Measurements from ENCODE around the gene PSMD6.

The PSMD6 gene

GRCh38 chr3:63976872-63977200 is 46.5 kb downstream of the PSMD6 start:
- DNase-seq (ENCODE audit: low spot score), result peak; percentile 57

GRCh38 chr3:63976161-63976871 is 47.0 kb downstream of the PSMD6 start:
- DNase-seq (ENCODE audit: low spot score), result no peak

DNA sequence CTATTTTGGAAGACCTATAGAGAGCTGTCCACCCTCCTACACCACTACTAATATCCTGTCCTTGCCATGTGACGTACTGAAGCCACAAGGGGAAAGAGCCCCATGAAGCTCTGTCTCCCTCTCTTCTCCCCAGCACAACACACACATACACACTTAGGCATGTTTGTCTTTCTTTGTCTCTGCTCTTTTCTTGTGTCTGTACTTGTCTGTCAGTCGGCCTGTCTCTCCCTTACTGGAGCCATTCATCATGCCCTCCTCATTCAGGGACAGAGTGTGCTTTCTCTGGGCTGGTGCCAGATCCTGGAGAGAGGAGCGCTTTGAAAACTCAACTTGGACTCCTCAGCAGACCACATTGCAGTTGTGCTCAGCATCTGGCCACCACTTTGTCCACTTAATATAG is 47.6 kb downstream of the PSMD6 start:
- no peak for DNase-seq (ENCODE audit: low spot score)

DNA sequence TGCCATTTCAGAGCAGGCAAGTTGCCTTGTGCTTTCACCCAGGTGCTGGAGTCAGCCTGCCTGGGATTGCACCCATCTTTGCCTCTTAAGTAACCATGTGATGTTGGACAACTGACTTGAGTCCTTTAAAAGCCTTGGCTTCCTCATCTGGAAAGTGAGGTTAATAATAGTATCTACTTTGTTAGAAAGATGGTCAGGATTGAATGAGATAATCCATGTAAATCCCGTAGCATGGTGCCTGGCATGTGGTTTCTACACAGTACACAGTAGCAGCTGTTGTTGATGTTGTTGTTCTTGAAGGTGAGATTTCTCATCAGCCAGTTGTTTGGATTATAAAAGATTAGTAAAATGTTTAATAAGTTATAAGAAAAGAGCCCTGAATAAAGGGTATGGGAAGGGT is 48.8 kb downstream of the PSMD6 start:
- no peak for DNase-seq (ENCODE audit: low spot score)

DNA sequence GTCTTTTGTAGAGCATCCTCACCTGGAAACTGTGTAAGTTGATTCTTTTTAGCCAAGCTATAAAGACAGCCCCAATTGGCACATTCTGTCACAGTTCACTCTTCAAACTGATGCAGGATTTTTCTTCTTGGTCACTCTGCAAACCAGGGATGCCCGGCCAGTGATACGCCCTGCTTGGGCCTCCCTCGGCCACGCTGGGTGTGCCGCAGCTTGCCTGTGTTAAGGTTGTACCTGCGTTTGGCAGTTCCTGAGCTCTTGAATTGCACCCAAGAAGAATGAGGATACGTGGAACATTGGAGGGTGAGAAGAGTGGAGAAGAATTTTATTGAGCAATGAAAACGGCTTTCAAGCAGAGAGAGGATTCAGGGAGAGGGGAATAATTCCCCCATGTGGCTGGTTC is 49.9 kb downstream of the PSMD6 start:
- no peak for DNase-seq (ENCODE audit: low spot score)

DNA sequence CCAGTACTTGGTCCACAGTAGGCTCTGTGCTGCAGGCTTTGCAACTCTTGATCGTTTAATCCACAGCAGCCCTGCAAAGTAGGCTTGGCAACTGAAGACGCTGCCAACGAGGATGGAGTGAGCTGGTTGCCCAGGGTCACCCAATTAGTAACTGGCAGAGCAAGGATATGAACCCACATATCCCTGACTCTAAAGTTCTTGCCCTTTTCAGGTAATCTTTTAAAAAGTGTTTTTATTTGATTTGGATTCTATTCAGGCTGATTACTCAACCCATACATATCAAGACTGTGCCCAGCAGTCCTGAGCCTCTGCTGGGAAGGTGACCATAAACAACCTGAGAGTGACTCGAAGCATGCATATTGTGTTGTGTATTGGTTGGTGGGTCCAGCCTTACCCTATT is 50.3 kb downstream of the PSMD6 start:
- no peak for DNase-seq (ENCODE audit: low spot score)

DNA sequence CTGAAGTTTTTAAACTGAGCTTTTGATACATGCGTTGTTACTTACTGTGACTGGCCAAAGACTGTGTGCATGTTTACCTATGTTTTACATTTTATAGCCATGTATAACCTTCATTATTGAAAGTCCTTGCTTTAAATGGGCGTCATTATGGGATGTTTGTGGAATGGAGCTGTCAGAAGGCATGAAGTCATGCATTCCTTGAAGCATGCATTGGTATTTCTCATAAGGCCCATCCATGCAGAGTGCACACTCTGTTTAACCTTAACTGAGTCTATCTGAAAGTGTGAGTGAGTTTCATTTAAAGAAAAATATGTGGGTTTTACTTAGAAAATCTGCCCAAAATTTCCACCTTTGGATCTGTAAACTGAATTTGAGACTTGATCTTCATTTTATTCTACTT is 51.1 kb downstream of the PSMD6 start:
- DNase-seq (ENCODE audit: low spot score), result no peak

- no peak for DNase-seq (ENCODE audit: low spot score)
These were observed 52.4 kb downstream of the PSMD6 start for GRCh38 chr3:63970631-63971475.

DNA sequence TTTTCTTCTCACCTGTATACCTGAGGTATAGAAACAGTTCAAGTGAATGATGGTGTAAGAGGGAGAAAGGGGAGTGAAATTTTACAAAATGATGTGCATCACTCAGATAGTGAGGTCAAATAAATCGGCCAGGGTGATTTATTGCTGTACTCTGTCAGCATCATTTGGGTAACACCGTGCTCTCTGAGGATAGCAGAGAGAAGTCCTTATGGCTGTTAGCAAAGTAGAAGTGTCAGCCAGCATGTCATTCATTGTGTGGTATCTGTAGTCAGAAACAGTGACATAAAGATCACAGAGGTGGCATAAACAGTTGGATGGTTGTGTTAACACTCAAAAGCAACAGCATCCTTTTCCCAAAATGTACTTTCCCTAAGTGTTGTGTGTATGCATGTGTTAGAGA is 53.4 kb downstream of the PSMD6 start:
- DNase-seq (ENCODE audit: low spot score), result no peak

GRCh38 chr3:63968612-63969350 is 54.5 kb downstream of the PSMD6 start:
- peak; percentile 30 for DNase-seq (ENCODE audit: low spot score)

GRCh38 chr3:63967675-63968611 is 55.4 kb downstream of the PSMD6 start:
- peak; percentile 66 for DNase-seq (ENCODE audit: low spot score)

- no peak for DNase-seq (ENCODE audit: low spot score)
These were observed 56.4 kb downstream of the PSMD6 start for GRCh38 chr3:63966871-63967270.

GRCh38 chr3:63966007-63966406 is 57.3 kb downstream of the PSMD6 start:
- no peak for DNase-seq (ENCODE audit: low spot score)

GRCh38 chr3:63964681-63965485 is 58.4 kb downstream of the PSMD6 start:
- no peak for DNase-seq (ENCODE audit: low spot score)

DNA sequence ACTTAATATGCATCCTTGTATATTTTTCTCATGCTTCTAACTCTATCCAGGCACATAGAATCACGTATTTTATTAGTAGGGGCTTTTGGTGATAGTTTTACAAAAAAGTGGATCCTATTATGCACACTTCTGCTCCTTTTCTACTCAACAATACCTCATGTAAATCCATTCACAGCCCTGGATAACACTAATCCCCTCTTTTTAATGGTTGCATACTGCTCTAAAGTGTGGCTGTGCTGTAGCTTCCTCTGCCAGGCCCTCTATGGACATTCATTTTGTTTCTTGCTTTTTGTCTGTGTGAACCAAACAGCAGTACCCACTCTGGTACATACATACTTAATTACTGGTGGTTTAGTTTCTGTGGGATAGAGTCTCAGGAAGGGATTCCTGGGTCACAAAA is 59.8 kb downstream of the PSMD6 start:
- DNase-seq (ENCODE audit: low spot score), result no peak

DNA sequence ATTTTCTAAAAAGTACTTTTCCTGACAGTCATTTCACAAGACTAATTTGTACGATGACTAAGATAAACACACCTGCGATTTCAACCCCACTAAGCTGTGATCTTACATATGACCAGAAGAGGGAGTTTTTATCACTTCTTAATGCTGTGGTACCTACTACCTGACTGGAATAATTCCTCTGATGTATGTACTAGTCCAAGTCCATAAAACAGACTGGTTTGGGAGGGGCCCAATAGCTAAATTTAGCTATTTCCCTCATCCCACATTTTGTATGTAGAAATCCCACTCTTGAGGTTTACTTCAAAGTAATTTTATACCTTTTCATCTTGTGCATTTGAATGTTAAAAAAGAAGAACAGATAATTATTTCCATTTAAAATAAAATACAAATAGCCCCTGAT is 61.4 kb downstream of the PSMD6 start:
- DNase-seq (ENCODE audit: low spot score), result peak; percentile 82

Data from hematopoietic multipotent progenitor cell treated with erythropoietin and hydrocortisone succinate and interleukin-3 and kit ligand, for 15 days (in vitro differentiated cells).